K562 (cell line): Measurements from ENCODE around the gene GFOD1. TPM values are rescaled to one million over a fixed set of nuclear protein-coding genes. Genes with fewer than 3 reads are reported as not detected.

Source experiments
- BRCA1 ChIP-seq, 2 experiments: fragments of 450-650 bp in 1 of 2; sonication (generic) in 1 of 2; formaldehyde crosslinking in 1 of 2; IDR thresholded peaks; 2 replicates each; pipeline versions ENCODE4 v1.5.0 to v1.6.1; 2017 to 2020; ENCODE audit warnings: mild to moderate bottlenecking in 1 of 2, missing genetic modification reagents in 1 of 2
- DNMT1 ChIP-seq: fragments of 450-650 bp; IDR thresholded peaks from 2 replicates; pipeline ENCODE4 v1.6.1; 2016; ENCODE audit warnings: antibody characterized with exemption, mild to moderate bottlenecking
- HSF4 ChIP-seq: fragments of 250-450 bp; sonication (Bioruptor Pico); IDR thresholded peaks from 2 replicates; pipeline ENCODE4 v2.1.2; 2022; ENCODE audit warnings: mild to moderate bottlenecking, moderate library complexity, borderline replicate concordance
- PHTF2 ChIP-seq: fragments of 250-450 bp; sonication (Bioruptor Pico); IDR thresholded peaks from 2 replicates; pipeline ENCODE4 v1.5.0; 2021; ENCODE audit warnings: mild to moderate bottlenecking
- RNF2 ChIP-seq: sonication (generic); IDR thresholded peaks from 2 replicates; pipeline ENCODE4 v1.6.1; 2016
- RREB1 ChIP-seq: fragments of 250-450 bp; sonication (Bioruptor Pico); IDR thresholded peaks from 2 replicates; pipeline ENCODE4 v1.4.0; 2020
- TCF7 ChIP-seq: sonication (generic); IDR thresholded peaks from 2 replicates; pipeline ENCODE4 v1.6.1; 2016; ENCODE audit warnings: antibody characterized with exemption, borderline replicate concordance
- THAP7 ChIP-seq: fragments of 250-450 bp; sonication (Bioruptor Pico); IDR thresholded peaks from 2 replicates; pipeline ENCODE4 v1.5.0; 2021
- TOE1 ChIP-seq, 2 experiments: fragments of 450-650 bp in 1 of 2; sonication (generic) in 1 of 2; formaldehyde crosslinking in 1 of 2; IDR thresholded peaks; 2 replicates each; pipeline versions ENCODE4 v1.7.1 to v1.8.0; 2016 to 2022; ENCODE audit warnings: borderline replicate concordance in 2 of 2, mild to moderate bottlenecking in 2 of 2, antibody characterized with exemption in 1 of 2, inconsistent platforms in 1 of 2, low read depth in 1 of 2, missing genetic modification reagents in 1 of 2, moderate library complexity in 1 of 2
- TRIM25 ChIP-seq: fragments of 450-650 bp; IDR thresholded peaks from 2 replicates; pipeline ENCODE4 v1.7.0; 2016; ENCODE audit warnings: borderline replicate concordance
- ZNF134 ChIP-seq: fragments of 250-450 bp; sonication (Bioruptor Pico); conservative IDR thresholded peaks from 2 replicates; pipeline ENCODE4 v1.4.0; 2020
- ZNF253 ChIP-seq: fragments of 250-450 bp; sonication (Bioruptor Pico); conservative IDR thresholded peaks from 2 replicates; pipeline ENCODE4 v1.6.1; 2021; ENCODE audit warnings: mild to moderate bottlenecking
- polyA plus RNA-seq, 8 experiments: library from polyadenylated mRNA; depleted of rRNA in 4 of 8; stranded (reverse) in 5 of 8; unstranded in 3 of 8; fragments of >200 nt; fragmentation: Nextera tagmentation in 2 of 8; fragmentation: Illumina TruSeq in 1 of 8; extraction: Ambion mirVana in 2 of 8; extraction: Trizol in 1 of 8; gene quantifications; 2 replicates each; pipeline versions ENCODE4 v1.2.1 to v1.2.3, GENCODE V29; 2011 to 2014; ENCODE audit warnings: inconsistent platforms in 1 of 8, missing spikeins in 1 of 8
- total RNA-seq, 7 experiments: library from RNA; depleted of rRNA in 6 of 7; stranded (reverse); fragments of >200 nt in 6 of 7; fragmentation: Illumina TruSeq in 2 of 7; extraction: Trizol in 2 of 7; gene quantifications; 2 replicates each; pipeline versions ENCODE4 v1.2.1 to v1.2.3, GENCODE V29; 2011 to 2021; ENCODE audit warnings: low replicate concordance in 1 of 7
- TF ChIP-seq, protein P1 (sequence below): fragments of 450-650 bp; formaldehyde crosslinking; IDR thresholded peaks from 2 replicates; pipeline ENCODE4 v1.4.0; 2020; ENCODE audit warnings: mild to moderate bottlenecking, moderate library complexity
- TF ChIP-seq, protein P2 (sequence below): sonication (generic); formaldehyde crosslinking; IDR thresholded peaks from 2 replicates; pipeline ENCODE4 v1.4.0; 2020; ENCODE audit warnings: mild to moderate bottlenecking, missing genetic modification reagents

GFOD1 gene
- total and polyA plus RNA-seq, 9 of the 15 experiments (the other 6 are each of a cell fraction or from before 2014, with no cell fraction given) = 3.8 to 12.0 (median 8.2) TPM

- TF ChIP-seq RREB1 (CRISPR knock-in tag) = no peak
- TF ChIP-seq TOE1 (IDR thresholded peaks at IDR 0.05; ENCODE audit: borderline replicate concordance) = no peak
- no peak for TF ChIP-seq TOE1 (CRISPR knock-in tag; IDR thresholded peaks at IDR 0.05; ENCODE audit: borderline replicate concordance, low read depth)
- 0 out of 2 replicates have a peak, but pooled peaks have one; percentile 12 for TF ChIP-seq ZNF134 (CRISPR knock-in tag)
- no peak for TF ChIP-seq DNMT1
- TF ChIP-seq, protein P1, sequence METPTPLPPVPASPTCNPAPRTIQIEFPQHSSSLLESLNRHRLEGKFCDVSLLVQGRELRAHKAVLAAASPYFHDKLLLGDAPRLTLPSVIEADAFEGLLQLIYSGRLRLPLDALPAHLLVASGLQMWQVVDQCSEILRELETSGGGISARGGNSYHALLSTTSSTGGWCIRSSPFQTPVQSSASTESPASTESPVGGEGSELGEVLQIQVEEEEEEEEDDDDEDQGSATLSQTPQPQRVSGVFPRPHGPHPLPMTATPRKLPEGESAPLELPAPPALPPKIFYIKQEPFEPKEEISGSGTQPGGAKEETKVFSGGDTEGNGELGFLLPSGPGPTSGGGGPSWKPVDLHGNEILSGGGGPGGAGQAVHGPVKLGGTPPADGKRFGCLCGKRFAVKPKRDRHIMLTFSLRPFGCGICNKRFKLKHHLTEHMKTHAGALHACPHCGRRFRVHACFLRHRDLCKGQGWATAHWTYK = no peak; the same call in 1 of the 2 replicates
- no peak for TF ChIP-seq THAP7 (CRISPR knock-in tag)
- TF ChIP-seq TRIM25 = no peak
- TF ChIP-seq HSF4 (CRISPR knock-in tag) = no peak
- TF ChIP-seq BRCA1 (IDR thresholded peaks at IDR 0.05) = no peak
- no peak for TF ChIP-seq BRCA1 (CRISPR knock-in tag; IDR thresholded peaks at IDR 0.05)
- no peak for TF ChIP-seq PHTF2 (CRISPR knock-in tag)
- TF ChIP-seq RNF2 = peak; percentile 97; the same call in 1 of the 2 replicates
- no peak for TF ChIP-seq TCF7
- TF ChIP-seq ZNF253 (CRISPR knock-in tag) = no peak
- TF ChIP-seq, protein P2, sequence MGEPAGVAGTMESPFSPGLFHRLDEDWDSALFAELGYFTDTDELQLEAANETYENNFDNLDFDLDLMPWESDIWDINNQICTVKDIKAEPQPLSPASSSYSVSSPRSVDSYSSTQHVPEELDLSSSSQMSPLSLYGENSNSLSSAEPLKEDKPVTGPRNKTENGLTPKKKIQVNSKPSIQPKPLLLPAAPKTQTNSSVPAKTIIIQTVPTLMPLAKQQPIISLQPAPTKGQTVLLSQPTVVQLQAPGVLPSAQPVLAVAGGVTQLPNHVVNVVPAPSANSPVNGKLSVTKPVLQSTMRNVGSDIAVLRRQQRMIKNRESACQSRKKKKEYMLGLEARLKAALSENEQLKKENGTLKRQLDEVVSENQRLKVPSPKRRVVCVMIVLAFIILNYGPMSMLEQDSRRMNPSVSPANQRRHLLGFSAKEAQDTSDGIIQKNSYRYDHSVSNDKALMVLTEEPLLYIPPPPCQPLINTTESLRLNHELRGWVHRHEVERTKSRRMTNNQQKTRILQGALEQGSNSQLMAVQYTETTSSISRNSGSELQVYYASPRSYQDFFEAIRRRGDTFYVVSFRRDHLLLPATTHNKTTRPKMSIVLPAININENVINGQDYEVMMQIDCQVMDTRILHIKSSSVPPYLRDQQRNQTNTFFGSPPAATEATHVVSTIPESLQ (CRISPR knock-in tag) = no peak
Observed at GRCh38 chr6:13360671-13361540, 126.5 kb downstream of the GFOD1 start (continued).
